GM21367 (cell line): ENCODE measurements around the gene G0S2.
"Not testable (repeated sequence)": the region's sequence is repeated elsewhere in the genome, so short reads cannot be mapped to it uniquely, and the experiment has no call there.

Source experiments
- ATAC-seq: cut with Tn5 transposase; IDR thresholded peaks from one replicate; pipeline ENCODE4 v1.9.1; 2021; ENCODE audit not compliant: unreplicated experiment

Gene G0S2

DNA sequence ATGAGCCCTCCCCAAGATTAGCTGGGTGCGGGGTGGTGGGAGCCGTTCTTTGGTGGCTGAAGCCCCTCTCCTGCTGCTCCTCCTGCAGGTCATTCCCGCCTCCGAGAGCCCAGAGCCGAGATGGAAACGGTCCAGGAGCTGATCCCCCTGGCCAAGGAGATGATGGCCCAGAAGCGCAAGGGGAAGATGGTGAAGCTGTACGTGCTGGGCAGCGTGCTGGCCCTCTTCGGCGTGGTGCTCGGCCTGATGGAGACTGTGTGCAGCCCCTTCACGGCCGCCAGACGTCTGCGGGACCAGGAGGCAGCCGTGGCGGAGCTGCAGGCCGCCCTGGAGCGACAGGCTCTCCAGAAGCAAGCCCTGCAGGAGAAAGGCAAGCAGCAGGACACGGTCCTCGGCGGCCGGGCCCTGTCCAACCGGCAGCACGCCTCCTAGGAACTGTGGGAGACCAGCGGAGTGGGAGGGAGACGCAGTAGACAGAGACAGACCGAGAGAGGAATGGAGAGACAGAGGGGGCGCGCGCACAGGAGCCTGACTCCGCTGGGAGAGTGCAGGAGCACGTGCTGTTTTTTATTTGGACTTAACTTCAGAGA lies 448 bp downstream of the G0S2 start:
- ATAC-seq: no peak

DNA sequence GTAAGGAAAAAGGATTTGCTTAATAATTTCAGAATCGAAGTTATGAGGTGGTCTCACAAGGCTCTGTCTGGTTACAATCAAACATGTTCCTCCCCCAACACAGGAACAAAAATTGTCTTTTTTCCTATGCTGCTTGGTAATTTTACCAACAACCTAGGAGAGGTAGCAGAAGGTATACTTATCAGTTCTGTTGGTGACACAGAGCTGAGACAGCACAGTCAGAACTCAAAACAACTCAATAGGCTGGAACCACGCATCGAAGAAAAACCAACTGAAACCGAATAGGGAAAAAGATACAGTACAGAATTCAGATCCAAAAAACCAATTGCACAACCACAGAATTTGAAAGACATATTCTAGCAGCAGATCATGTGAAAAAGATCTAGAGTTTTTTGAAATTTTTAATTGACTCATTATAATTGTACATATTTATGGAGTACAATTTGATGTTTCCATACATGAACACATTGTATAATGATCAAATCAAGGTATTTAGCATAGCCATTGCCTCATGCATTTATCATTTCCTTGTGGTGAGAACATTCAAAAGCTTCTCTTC lies 3.8 kb downstream of the G0S2 start:
- no peak for ATAC-seq

DNA sequence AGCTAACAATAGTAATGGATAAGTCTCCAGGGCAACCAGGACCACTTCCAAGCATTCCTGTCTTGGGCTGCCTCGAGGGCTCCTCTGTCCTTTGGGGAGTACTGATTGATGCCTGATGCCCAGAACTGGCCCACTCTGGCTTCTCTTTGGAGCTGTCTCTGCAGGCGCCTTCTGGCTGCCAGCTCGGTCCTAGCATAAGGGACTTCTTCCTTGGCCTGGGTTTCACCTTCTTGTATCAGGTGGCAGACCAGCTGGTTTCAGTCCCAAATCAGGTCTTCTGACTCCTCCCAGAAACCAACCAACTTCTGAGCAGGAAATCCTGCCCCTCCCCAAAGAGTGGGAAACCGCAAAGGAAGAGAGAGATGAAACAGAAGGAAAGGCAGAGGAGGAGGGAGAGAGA lies 10.6 kb downstream of the G0S2 start:
- peak; percentile 55 for ATAC-seq

DNA sequence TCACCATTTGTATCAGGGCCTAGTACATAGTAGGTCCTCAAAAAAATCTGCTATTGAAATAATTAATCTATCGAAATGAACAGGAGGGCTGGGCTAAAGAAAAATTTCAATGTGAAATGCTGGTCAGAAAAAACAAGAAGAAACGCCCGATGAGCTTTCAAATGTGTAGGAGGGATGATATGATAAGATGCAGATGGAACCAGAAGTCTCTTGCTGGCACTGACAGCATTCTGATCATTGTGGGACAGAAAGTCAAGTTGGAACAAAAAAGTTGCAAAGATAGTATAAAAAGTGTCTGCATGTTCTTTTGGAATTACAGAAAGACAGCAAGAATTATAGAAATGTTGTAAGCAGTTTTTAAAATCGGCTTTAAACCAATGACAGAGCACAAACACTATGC lies 11.1 kb downstream of the G0S2 start:
- no peak for ATAC-seq

DNA sequence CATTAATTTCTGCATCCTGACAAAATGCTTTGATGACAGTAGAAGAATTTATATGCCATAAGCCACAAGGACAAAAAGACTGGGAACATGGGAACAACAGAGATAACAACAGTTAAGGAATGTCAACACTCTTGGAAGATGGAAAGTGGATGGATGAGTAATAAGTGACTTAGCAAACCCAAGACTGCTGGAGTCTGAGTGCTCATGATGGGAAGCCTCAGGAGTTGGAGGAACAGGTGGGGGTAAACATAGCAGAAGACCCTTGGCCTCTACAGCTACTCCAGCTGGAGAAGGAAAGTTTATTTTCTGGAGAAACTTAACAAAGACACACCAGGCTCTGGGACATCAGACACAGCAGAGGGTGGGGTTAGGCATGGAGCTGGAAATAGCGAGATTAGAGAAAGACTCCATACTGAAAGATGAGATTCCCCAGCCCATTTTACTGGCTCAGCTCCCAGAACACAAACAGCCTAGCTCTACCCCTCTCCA lies 13.6 kb downstream of the G0S2 start:
- ATAC-seq: no peak

DNA sequence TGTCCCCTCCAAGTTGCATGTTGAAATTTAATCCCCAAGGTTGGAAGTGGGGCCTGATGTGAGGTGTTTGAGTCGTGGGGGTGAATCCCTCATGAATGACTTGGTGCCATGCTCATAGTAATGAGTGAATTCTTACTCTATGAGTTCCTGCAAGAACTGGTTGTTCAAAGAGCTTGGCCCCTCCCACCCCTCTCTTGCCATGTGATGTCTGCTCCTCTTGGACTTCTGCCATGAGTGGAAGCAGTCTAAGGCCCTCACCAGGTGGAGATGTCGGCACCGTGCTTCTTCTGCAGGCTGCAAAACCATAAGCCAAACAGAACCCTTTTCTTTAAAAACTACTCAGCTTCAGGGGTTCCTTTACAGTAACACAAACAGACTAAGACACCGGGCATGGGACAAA lies 14.3 kb downstream of the G0S2 start:
- ATAC-seq: no peak

DNA sequence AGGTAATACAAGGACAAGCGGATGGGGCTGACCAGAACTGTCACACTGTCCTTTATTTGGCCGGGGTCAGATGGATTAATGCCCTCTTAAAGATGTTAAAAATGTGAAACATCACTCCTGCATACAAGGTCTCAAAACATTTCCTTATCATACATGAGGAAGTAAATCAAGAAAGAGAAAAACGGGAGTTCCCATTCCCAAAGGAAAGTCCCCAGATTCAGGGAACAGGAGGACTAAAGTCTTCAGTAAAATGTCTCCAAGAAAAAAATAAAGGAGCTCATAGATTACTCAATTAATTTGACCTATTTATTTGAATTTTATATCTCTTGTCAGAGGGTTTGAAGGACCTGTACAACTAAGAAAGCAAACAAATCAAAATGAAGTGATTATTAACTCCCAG lies 16.0 kb downstream of the G0S2 start:
- no peak for ATAC-seq

DNA sequence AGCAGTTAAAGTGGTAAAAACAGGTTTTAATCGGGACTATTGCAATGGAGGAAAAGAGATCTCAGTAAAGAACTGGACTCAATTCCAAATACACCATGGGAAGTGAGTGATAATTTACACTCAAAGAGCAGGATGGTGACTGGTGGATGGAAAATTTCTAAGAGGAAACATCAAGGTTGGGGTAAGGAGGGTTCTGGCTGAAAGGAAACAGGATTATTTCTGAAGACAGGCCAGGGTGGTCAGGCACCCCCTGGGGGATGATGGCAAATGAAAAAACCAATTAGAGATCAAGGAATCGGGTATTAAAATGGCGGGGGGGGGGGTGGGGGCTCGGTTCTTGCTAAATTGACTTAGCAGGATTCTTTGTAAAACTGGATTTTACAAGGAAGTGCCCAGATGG lies 17.1 kb downstream of the G0S2 start:
- ATAC-seq: no peak

DNA sequence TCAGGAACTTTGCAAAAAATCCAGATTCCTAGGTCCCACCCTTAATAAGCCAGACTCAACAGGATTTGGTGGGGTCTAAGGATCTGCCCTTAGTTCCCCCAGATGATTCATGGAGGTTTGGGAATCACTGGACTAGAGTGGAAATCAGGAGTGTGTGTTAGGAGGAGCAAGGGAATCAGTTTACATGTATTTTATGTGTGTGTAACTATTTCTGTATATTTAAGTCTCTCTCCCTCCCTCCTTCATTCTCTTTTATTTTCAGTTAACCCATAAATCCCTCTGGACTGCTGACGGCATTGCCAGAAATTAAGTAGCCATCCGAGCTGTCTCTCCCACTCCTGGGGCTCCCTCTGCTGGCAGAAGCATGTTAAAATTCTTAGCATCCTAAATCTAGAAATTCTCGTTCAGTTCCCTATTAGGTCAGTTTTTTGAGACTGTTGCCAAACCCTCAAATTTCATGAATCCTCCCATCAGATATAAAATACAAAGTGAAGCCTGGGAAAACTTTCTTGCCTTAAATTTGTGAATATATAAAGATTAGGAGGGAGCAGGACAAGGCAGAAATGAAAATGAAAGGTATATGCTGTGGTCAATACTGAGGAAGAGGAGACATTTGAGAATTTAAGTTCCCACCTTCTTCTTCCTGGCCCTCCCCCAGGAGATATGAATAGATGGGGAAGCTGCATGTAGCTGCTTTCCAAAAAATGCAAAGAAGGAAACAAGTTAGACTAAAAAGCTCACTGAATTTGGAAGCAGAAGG lies 17.7 kb downstream of the G0S2 start:
- ATAC-seq: peak; percentile 62

DNA sequence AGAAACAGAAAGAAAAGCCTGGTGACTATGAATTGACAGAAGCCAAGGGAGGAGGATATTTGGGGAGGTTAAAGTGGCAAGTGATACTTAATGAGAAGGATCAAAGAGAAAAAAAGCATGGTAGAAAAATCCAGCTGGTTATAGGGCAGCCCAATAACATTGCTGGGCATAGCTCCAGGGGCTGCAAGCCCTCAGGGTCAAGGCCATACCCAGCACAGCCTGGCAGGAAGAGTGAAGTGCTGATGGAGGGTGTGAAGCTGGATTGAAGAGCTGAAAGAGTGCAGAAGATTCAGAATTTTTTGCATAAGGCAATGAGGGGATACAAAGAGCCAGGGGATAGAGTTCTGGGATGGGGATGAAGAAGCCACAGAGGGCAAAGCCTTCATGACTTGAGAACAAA lies 21.5 kb downstream of the G0S2 start:
- no peak for ATAC-seq

DNA sequence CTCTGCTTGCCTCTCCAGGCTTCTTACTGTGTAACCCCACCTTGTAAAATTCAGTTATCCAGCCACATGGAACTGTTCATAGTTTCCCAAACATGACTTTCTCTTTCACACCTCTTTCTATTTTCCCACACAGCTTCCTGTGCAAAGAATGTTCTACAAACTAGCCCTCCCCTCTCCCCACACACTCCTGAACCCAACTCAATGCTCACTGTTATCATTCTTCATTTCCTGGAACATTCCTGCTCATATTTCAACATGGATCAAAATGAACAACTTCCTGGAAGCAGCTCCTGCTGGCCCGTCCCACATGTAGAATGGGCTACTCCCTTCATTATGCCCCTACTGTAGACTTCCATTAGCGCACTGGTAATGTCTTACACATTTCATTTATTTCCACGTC lies 21.9 kb downstream of the G0S2 start:
- no peak for ATAC-seq

DNA sequence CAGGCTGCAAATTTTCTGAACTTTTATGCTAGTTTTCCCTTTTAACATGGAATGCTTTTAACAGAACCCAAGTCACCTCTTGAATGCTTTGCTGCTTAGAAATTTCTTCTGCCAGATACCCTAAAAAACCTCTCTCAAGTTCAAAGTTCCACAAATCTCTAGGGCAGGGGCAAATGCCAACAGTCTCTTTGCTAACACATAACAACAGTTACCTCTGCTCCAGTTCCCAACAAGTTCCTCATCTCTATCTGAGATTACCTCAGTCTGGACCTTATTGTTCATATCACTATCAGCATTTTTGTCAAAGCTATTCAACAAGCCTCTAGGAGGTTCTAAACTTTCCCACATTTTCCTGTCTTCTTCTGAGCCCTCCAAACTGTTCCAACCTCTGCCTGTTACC lies 25.5 kb downstream of the G0S2 start:
- ATAC-seq: not testable (repeated sequence)

DNA sequence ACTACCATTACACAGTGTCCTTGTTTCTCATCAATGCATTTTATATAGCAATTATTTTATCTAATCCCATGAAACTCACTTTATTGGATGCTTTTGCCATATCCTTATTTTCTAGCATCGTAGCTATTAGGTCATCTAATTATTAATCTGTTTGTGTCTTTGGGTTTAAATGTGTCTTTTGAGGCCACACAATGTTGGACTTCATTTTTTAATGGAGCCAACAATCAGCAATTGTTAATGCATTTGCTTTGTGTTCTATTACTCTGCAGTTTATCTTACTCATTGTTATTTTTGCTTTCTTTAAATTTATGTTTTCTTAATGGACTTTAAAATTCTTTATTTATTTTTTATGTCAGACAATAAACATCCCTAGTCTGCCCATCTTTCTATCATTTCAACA lies 27.6 kb downstream of the G0S2 start:
- ATAC-seq: no peak

DNA sequence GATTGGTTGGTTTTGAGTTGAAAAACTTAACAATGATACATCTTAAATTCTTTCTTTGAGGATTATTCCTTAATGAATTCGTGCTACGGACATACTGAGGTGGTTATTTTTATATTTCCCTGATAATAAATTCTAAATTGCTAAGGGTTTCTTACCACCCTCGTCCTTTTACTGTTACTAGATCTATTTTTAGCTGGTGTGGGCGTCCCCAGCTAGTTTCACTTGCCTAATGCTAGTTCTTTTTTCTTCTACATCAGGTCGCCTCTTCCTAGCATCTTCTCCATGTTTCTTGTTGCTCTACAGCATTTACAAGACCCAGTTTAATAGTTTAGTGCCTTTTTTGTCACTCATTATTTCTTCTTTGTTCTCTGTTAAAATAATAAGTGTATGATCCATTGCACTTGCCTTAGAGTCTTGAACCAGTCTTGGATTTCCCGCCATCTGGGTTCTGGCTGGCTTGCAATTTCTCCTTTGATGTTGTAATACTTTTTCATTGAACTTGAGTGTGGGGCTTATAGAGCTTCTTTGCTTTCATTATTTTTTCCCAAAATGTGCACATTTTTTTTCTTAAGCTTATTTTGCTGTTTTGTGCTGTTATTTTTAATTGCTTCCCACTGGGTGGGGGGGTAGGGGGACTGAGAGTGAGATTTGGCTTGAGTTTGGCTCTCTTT lies 28.8 kb downstream of the G0S2 start:
- peak; percentile 67 for ATAC-seq

DNA sequence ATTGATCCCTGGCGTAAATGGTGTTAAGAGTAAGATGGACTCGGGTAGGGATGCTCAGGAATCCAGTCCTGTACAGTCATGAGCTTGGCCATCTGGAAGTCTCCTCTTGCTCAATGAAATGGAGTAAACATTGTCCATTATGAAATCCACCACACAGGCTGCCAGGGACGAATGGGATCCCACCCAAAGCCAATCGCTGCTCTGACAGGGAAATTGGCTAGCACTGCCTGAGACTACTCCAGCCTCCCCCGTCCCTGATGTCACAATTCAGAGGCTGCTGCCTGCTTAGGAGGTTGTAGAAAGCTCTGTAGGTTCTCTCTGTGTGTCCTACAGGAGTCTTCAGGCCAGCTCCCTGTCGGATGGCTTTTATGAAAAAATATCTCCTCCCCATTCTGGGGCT lies 29.4 kb downstream of the G0S2 start, which contains the start of gene HSD11B1:
HSD11B1 (plus strand) TSS at position 263 of the 400 bp plus-strand sequence; CDS start at position 360, 97 bp downstream.
- no peak for ATAC-seq

DNA sequence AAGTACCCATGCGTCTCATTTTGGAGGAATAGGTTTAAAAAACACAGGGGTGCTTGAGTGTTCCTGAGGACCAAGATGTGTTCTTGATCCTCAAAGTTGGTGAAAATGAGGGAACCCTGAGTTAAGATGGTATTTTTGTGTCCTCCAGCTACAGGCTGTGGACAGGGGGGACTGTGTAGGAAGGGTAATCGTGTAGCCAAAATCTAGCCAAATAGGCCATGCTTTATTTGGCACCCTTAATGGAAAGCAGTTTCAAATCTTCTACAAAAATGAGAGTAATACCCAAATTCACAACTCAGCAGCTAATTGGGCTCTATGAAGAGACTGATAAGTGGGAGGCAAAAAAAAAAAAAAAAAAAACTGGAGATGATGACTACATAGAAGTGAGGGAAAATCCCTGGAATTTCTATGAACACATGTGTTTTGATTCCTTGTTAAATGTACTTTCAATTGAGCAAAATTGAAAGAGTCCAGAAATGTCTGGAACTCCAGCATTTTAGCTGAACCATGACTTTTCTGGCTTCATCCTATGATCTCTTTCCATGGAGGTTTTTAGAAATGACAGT lies 29.9 kb downstream of the G0S2 start:
- no peak for ATAC-seq

DNA sequence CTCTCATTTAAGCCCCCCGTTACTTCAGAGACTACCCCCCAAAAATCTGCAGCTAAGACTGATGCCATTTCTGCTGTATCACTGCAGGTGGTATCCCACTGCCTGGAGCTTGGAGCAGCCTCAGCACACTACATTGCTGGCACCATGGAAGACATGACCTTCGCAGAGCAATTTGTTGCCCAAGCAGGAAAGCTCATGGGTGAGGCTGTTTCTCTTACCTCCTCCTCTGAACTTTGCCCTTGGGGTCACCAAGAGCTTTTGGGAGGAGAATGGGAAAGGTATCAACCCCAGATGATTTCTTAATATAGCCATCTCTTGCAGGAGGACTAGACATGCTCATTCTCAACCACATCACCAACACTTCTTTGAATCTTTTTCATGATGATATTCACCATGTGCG lies 31.4 kb downstream of the G0S2 start:
- no peak for ATAC-seq

DNA sequence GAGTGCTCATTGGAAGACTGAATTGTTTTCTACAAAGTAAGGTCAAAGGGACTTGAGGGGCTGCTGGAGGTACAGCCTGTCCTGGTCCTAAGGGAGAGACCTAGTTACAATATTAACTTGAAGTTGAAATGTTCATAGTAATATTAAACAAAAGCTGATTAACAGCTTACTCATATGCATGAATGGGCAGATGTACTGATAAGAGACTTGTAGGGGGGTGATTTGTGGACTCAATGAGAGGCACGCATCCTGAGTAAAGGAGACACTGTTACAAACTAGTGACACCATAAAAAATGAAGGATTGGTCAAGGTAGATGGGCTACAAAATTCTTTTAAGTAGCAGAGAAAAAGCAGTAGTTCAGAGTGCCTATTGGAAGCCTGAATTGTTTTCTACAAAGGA lies 32.1 kb downstream of the G0S2 start:
- no peak for ATAC-seq

DNA sequence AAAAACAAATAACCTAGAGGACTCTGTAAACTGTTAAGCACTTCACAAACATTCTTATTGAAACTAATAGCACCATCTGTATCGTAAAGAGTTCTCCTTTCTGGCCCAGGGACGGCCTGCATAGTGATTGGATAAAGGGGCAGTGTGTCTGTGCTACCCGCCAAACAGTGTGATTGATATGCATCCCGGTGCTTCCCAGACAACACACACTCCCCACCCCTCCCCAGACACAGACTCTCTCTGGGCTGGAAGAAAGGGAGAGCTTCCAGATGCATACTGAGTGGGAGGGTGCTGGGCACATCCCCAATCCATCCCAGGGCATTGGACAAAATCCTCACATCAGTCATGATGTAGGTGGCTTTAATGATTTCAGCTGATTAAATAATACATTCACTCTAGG lies 33.1 kb downstream of the G0S2 start:
- no peak for ATAC-seq

DNA sequence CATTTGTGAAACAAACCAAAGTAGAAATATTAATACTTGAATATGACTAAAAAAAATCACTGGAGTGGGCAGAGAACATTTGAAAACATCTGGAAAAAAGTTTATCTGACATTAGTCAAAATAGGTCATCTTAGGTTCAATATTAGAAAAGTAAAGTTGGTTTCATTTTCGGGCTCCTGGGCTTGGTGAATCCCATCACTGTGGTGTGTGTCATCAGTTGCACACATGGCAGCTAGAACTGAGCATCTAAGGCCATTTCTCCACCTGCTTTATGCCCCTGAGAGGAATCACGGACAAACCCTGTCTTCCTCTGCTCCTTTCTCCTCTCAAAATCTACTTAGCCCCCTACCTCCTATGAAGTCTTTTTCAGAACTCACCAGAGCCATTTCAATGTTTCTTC lies 34.9 kb downstream of the G0S2 start:
- ATAC-seq: no peak

DNA sequence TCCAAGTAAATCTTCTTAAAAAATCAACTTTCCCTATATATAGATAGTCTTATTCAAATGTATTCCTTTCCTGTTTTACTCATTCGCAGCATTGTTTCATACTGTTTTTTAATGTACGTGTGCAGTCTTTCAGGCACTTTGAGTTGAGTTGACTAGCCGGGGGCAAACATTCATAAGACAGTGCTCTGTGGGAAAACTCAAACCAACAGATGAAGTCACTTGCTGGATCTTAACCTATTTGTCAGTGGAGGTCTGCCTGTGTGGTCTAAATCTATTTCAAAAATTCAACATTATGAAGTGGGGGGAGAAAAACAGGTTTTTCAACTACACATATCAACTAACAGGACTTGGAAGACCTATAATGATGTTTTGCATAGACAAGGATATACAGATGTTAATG lies 35.6 kb downstream of the G0S2 start:
- ATAC-seq: no peak

DNA sequence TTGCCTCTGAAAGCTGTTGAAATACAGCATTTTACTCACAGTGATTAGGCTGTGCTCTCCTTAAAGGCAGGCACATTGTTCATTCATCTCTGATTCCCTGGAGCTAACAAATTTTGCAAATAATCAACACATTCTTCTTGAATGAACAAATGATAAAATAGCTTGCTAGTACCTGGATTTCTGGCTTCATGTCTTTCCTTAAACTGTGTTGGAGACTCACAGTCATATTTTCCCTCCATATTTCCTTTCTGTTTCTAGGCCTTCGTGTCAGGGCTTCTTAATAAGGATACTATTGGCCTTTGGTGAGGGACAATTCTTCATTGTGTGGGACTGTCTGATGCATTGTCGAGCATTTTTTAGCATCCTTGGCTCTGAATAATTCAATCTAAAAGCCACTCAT lies 39.1 kb downstream of the G0S2 start:
- ATAC-seq: no peak
